IgD-negative memory B cell (primary cell): ENCODE measurements around the gene GPR26. TPM values are rescaled to one million over a fixed set of nuclear protein-coding genes. Genes with fewer than 3 reads are reported as not detected.

ENCODE experiments used
- H3K27ac Mint-ChIP-seq, 3 donors: one replicate each; pipeline ENCODE4 v1.8.0; 2020 to 2022; ENCODE audit warnings: mild to moderate bottlenecking in 3 of 3, mixed read lengths in 3 of 3, moderate library complexity in 1 of 3
- H3K27me3 Mint-ChIP-seq: one replicate; pipeline ENCODE4 v1.8.0; 2021; ENCODE audit warnings: mixed read lengths
- H3K36me3 Mint-ChIP-seq: one replicate; pipeline ENCODE4 v1.8.0; 2020; ENCODE audit warnings: mild to moderate bottlenecking, mixed read lengths
- H3K4me1 Mint-ChIP-seq, 3 donors: one replicate each; pipeline ENCODE4 v1.8.0; 2020 to 2022; ENCODE audit warnings: mixed read lengths in 3 of 3, mild to moderate bottlenecking in 1 of 3
- H3K4me3 Mint-ChIP-seq, 4 donors: one replicate each; pipeline ENCODE4 v1.8.0; 2020 to 2022; ENCODE audit warnings: mild to moderate bottlenecking in 4 of 4, mixed read lengths in 4 of 4, moderate library complexity in 3 of 4
- H3K9me3 Mint-ChIP-seq, 3 donors: one replicate each; pipeline ENCODE4 v1.8.0; 2020 to 2021; ENCODE audit warnings: mixed read lengths in 3 of 3, mild to moderate bottlenecking in 1 of 3
- polyA plus RNA-seq: library from polyadenylated mRNA; unstranded; fragments of 300-500 nt; fragmentation: Illumina TruSeq; gene quantifications from one replicate; pipeline ENCODE4 v1.2.3, GENCODE V29; 2021

The GPR26 gene
- polyA plus RNA-seq, 1 donor from 2014 or later: not detected

GRCh38 chr10:123744224-123744536 lies 78.0 kb downstream of the GPR26 start:
- no peak overlapping the region for H3K4me3 Mint-ChIP-seq

More at GRCh38 chr10:123744224-123744536, 78.0 kb downstream of the GPR26 start:
- no peak overlapping the region for H3K27ac Mint-ChIP-seq
- peaks cover 0 to 2% (median 0%) of the 10 kb centered on the region in 3 donors for H3K9me3 Mint-ChIP-seq
- no peaks in the 10 kb centered on the region for H3K36me3 Mint-ChIP-seq
- peaks cover 4% of the 10 kb centered on the region for H3K27me3 Mint-ChIP-seq
- no peaks in the 10 kb centered on the region for H3K4me1 Mint-ChIP-seq

Other genes starting within 250 kb of the GPR26 start
- not detected for gene CPXM2, start 225.5 kb downstream of the GPR26 start, polyA plus RNA-seq